HEK293 (cell line): ENCODE results near the gene ADM.

ENCODE experiments used
- TCF7L2 ChIP-seq: IDR thresholded peaks from 2 replicates; pipeline ENCODE4 v1.6.1; 2011; ENCODE audit warnings: low read depth, mild to moderate bottlenecking, inconsistent platforms, low read length, moderate library complexity, borderline replicate concordance
- TRIM28 ChIP-seq: IDR thresholded peaks from 2 replicates; pipeline ENCODE4 v1.6.1; 2011; ENCODE audit warnings: low read length, control low read depth, borderline replicate concordance
- ZNF133 ChIP-seq: fragments of 450-650 bp; formaldehyde crosslinking; IDR thresholded peaks from 2 replicates; pipeline ENCODE4 v1.5.1; 2016; ENCODE audit warnings: missing biosample characterization, missing genetic modification characterization
- ZNF274 ChIP-seq, 2 experiments: fragments of 200-500 bp in 1 of 2; fragments of 450-650 bp in 1 of 2; sonication (Bioruptor generic) in 1 of 2; formaldehyde crosslinking in 1 of 2; IDR thresholded peaks; 2 replicates each; pipeline versions ENCODE4 v1.5.1 to v1.6.1; 2014 to 2016; ENCODE audit warnings: borderline replicate concordance in 1 of 2, inconsistent platforms in 1 of 2, low read length in 1 of 2, missing biosample characterization in 1 of 2, missing genetic modification characterization in 1 of 2
- ZNF302 ChIP-seq: fragments of 450-650 bp; formaldehyde crosslinking; IDR thresholded peaks from 2 replicates; pipeline ENCODE4 v1.5.1; 2016; ENCODE audit warnings: missing biosample characterization, missing genetic modification characterization, low read depth
- ZNF571 ChIP-seq: fragments of 450-650 bp; formaldehyde crosslinking; IDR thresholded peaks from 2 replicates; pipeline ENCODE4 v1.5.0; 2017; ENCODE audit warnings: missing biosample characterization, missing genetic modification characterization
- TF ChIP-seq, protein P1 (sequence below): fragments of 450-650 bp; formaldehyde crosslinking; IDR thresholded peaks from 2 replicates; pipeline ENCODE4 v1.5.1; 2016; ENCODE audit warnings: missing biosample characterization, missing genetic modification characterization
- TF ChIP-seq, protein P2 (sequence below): fragments of 450-650 bp; formaldehyde crosslinking; IDR thresholded peaks from 2 replicates; pipeline ENCODE4 v1.5.1; 2016; ENCODE audit warnings: missing biosample characterization, missing genetic modification characterization
- TF ChIP-seq, protein P3 (sequence below): fragments of 450-650 bp; formaldehyde crosslinking; IDR thresholded peaks from 2 replicates; pipeline ENCODE4 v1.5.1; 2016; ENCODE audit warnings: missing biosample characterization, missing genetic modification characterization

DNA sequence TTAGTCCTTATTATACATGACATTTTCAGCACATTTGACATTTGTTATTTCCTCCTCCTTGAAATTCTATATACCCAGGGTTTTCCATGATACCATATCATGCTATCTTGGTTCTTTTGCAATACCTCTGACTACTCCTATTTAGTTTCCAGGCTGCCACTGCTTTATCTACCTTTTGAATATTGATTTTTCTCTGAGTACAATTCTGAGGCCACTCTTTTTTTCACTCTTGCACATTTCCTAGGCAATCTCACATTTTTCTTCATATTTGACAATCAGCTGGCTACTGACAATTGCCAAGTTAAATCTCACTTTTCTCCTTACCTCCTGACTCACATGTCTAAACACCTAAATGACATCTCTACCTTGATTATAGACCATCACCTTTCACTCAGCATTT lies 22.8 kb upstream of the ADM start:
- TF ChIP-seq ZNF571 (tag by site-specific recombination), result no peak
- no peak for TF ChIP-seq TRIM28
- TF ChIP-seq ZNF133, result no peak
- TF ChIP-seq, protein P1, sequence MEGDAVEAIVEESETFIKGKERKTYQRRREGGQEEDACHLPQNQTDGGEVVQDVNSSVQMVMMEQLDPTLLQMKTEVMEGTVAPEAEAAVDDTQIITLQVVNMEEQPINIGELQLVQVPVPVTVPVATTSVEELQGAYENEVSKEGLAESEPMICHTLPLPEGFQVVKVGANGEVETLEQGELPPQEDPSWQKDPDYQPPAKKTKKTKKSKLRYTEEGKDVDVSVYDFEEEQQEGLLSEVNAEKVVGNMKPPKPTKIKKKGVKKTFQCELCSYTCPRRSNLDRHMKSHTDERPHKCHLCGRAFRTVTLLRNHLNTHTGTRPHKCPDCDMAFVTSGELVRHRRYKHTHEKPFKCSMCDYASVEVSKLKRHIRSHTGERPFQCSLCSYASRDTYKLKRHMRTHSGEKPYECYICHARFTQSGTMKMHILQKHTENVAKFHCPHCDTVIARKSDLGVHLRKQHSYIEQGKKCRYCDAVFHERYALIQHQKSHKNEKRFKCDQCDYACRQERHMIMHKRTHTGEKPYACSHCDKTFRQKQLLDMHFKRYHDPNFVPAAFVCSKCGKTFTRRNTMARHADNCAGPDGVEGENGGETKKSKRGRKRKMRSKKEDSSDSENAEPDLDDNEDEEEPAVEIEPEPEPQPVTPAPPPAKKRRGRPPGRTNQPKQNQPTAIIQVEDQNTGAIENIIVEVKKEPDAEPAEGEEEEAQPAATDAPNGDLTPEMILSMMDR, result no peak
- TF ChIP-seq, protein P2, sequence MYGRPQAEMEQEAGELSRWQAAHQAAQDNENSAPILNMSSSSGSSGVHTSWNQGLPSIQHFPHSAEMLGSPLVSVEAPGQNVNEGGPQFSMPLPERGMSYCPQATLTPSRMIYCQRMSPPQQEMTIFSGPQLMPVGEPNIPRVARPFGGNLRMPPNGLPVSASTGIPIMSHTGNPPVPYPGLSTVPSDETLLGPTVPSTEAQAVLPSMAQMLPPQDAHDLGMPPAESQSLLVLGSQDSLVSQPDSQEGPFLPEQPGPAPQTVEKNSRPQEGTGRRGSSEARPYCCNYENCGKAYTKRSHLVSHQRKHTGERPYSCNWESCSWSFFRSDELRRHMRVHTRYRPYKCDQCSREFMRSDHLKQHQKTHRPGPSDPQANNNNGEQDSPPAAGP (tag by site-specific recombination), result no peak
- no peak for TF ChIP-seq ZNF302
- no peak for TF ChIP-seq TCF7L2
- TF ChIP-seq ZNF274 (IDR thresholded peaks at IDR 0.05; ENCODE audit: low read length), result no peak
- no peak for TF ChIP-seq ZNF274 (tag by site-specific recombination; IDR thresholded peaks at IDR 0.05; ENCODE audit: borderline replicate concordance)
- TF ChIP-seq, protein P3, sequence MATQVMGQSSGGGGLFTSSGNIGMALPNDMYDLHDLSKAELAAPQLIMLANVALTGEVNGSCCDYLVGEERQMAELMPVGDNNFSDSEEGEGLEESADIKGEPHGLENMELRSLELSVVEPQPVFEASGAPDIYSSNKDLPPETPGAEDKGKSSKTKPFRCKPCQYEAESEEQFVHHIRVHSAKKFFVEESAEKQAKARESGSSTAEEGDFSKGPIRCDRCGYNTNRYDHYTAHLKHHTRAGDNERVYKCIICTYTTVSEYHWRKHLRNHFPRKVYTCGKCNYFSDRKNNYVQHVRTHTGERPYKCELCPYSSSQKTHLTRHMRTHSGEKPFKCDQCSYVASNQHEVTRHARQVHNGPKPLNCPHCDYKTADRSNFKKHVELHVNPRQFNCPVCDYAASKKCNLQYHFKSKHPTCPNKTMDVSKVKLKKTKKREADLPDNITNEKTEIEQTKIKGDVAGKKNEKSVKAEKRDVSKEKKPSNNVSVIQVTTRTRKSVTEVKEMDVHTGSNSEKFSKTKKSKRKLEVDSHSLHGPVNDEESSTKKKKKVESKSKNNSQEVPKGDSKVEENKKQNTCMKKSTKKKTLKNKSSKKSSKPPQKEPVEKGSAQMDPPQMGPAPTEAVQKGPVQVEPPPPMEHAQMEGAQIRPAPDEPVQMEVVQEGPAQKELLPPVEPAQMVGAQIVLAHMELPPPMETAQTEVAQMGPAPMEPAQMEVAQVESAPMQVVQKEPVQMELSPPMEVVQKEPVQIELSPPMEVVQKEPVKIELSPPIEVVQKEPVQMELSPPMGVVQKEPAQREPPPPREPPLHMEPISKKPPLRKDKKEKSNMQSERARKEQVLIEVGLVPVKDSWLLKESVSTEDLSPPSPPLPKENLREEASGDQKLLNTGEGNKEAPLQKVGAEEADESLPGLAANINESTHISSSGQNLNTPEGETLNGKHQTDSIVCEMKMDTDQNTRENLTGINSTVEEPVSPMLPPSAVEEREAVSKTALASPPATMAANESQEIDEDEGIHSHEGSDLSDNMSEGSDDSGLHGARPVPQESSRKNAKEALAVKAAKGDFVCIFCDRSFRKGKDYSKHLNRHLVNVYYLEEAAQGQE, result no peak
